NCI-H2227 (cell line): ENCODE results near the gene AICDA.
A peak's percentile ranks its signal among the peaks of the same experiment; 100 is the strongest.
"Not testable (repeated sequence)": the region's sequence is repeated elsewhere in the genome, so short reads cannot be mapped to it uniquely, and the experiment has no call there.

Experiments
- DNase-seq: peaks from one replicate; lab custom pipeline; 2025; ENCODE audit not compliant: unreplicated experiment; lab: John Stamatoyannopoulos, UW

The AICDA gene

GRCh38 chr12:8613881-8614280 lies 1.2 kb upstream of the AICDA start:
- DNase-seq = not testable (repeated sequence)

- peak; percentile 26 for DNase-seq
These were observed 3.5 kb downstream of the AICDA start for GRCh38 chr12:8609061-8609570.

- no peak for DNase-seq
These were observed 5.8 kb downstream of the AICDA start for GRCh38 chr12:8606890-8607289.

- DNase-seq = no peak
These were observed 7.6 kb downstream of the AICDA start for GRCh38 chr12:8605057-8605456.

- DNase-seq = no peak
These were observed 8.8 kb downstream of the AICDA start for GRCh38 chr12:8603856-8604255.

- DNase-seq = no peak
These were observed 9.4 kb downstream of the AICDA start for GRCh38 chr12:8603286-8603685.

- DNase-seq = no peak
These were observed 16.1 kb downstream of the AICDA start for GRCh38 chr12:8596561-8596960.

- no peak for DNase-seq
These were observed 18.6 kb downstream of the AICDA start for GRCh38 chr12:8594072-8594471.

GRCh38 chr12:8593246-8593645 lies 19.4 kb downstream of the AICDA start:
- DNase-seq = no peak

GRCh38 chr12:8590842-8591545 lies 21.7 kb downstream of the AICDA start:
- DNase-seq = no peak

- no peak for DNase-seq
These were observed 23.0 kb downstream of the AICDA start for GRCh38 chr12:8589679-8590078.

GRCh38 chr12:8584478-8584877 lies 28.2 kb downstream of the AICDA start:
- not testable (repeated sequence) for DNase-seq

GRCh38 chr12:8584004-8584403 lies 28.7 kb downstream of the AICDA start:
- no peak for DNase-seq

- no peak for DNase-seq
These were observed 31.4 kb downstream of the AICDA start for GRCh38 chr12:8581098-8581784.

GRCh38 chr12:8577879-8578278 lies 34.8 kb downstream of the AICDA start:
- no peak for DNase-seq

GRCh38 chr12:8572507-8572906 lies 40.2 kb downstream of the AICDA start:
- DNase-seq = no peak

GRCh38 chr12:8566525-8566924 lies 46.1 kb downstream of the AICDA start:
- DNase-seq = no peak

- DNase-seq = not testable (repeated sequence)
These were observed 46.6 kb downstream of the AICDA start for GRCh38 chr12:8566052-8566451.

- peak; percentile 12 for DNase-seq
These were observed 48.0 kb downstream of the AICDA start for GRCh38 chr12:8564656-8565055.

- no peak for DNase-seq
These were observed 49.3 kb downstream of the AICDA start for GRCh38 chr12:8563356-8563755.

- no peak for DNase-seq
These were observed 50.3 kb downstream of the AICDA start for GRCh38 chr12:8562310-8562709.

- DNase-seq = no peak
These were observed 51.6 kb downstream of the AICDA start for GRCh38 chr12:8561011-8561410.
